GM19099 (cell line): Measurements from ENCODE around the gene IGF1R.

Source experiments
- POLR2A ChIP-seq: IDR thresholded peaks from 3 replicates; pipeline ENCODE4 v1.6.1; 2011; ENCODE audit warnings: low read depth; ENCODE audit not compliant: insufficient read length; ENCODE audit errors: extremely low read depth

The IGF1R gene

DNA sequence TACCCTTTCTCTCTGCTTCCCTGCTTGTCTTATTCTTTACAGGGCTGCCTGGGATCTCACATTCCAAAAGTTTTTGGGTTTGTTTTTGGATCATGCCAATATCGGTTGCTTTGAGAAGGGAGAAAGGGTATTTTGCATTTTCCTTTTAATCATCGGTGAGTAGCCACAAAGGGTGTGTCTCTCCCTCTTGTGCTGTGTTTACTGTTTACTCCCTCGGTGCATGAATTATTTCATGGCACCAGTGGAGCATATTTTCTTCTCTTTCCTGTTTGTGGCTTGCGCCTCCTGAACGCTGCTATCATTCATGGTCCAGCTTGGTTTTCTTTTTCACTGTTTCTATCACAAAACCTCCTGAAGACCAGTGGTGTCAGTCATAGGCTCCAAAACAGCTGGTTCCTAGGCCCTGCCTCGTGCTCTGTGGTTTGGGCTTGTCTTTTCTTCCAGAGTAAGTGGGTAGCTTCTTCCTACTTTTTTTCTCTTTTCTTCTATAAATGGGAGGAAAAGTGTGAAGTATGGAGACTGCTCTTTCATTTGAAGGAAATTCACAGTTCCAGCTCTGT, 54.9 kb downstream of the IGF1R start:
- no peak for TF ChIP-seq POLR2A

DNA sequence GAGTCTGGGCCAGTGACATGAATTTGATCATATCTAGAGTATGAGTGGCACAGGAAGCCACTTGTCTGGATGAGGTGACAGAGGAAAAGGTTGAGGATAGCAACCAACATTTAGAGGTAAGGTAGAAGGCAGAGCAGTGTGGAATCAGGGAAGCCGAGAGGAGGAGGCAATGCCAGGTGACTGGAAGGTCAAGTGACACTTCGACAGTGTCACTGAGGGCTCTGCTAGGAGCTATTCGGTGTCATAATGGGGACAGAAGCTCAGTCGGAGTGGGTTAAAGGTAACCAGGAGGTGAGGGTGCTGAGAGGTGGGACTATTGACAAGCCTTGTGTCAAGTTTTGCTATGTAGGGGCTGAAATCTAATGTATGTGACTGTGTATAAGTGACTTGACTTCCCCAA, 56.7 kb downstream of the IGF1R start:
- TF ChIP-seq POLR2A: no peak

DNA sequence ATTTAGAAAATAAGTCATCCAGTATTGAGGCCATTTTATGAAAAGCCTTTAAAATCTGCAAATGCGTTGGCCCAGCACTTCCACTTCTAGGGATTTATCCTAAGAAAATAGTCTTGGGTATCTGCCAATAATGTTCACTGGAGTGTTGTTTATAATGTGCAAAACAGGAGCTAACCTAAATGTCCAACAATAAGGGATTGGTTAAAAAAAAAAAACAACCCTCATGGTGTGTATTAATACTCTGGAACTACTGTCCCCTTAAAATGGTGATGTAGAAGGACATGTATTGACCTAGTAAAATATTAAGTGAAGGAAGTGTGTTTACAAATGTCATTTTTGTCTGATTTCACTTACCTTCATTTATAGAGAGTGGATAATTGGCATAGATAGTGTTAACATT, 58.0 kb downstream of the IGF1R start:
- no peak for TF ChIP-seq POLR2A

DNA sequence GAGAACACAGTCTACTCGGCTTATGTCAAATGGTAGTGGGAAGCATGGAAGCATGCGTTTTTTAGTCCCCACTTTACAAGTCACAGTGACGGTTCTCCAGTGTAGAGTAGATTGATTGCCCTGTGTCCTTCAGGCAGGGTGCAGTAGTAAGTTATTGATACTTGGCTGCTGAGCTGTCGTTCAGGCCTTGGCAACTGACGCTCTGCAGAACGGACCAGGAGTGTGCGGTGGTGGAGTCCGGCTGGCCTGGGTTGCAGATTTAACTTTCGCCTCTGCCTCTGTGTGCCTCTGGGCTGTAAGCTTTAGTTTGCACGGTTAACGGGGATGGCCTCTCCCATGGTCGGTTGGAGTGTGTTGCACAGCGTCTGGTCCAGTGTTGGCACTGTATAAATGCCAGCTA, 58.6 kb downstream of the IGF1R start:
- TF ChIP-seq POLR2A: no peak

DNA sequence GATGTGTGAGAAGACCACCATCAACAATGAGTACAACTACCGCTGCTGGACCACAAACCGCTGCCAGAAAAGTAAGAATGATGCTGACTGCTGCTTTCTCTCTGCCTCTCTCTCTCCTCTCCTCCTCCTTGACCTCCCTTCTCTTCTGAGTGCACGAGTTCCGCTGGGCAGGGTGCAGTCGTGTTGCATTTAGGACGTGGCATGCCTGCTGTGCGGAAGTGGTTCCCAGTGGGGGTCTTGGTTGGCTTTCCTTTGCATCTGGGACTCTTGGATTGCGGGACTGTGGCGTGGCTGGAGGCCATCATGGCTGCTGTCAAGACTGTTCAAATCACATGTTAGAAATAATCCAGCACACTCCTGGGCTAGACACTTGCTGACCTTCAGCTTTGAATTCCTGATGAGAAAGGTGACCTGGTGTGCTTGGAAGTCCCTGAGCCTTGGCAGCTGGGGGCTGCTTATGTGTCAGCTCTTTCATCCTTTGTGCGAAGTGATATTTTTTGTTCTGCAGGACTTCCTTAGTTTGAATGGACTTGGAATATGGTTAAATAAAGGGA, 59.8 kb downstream of the IGF1R start:
- no peak for TF ChIP-seq POLR2A

DNA sequence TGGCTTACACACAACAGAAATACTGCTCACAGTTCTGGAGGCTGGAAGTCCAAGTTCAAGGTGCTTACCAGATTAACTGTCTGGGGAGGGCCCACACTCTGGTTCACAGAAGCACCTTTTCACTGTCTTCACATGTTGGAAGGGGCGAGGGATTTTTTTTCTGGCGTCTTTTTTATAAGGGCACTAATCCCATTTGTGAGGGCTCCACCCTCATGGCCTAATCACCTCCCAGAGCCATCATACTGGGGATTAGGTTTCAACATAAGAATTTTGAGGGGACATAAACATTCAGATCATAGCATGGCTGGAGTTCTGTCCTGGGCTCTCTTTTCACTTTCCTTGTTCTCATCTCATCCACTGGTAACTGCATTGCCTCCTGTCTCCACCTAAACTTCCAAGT, 63.5 kb downstream of the IGF1R start:
- no peak for TF ChIP-seq POLR2A

DNA sequence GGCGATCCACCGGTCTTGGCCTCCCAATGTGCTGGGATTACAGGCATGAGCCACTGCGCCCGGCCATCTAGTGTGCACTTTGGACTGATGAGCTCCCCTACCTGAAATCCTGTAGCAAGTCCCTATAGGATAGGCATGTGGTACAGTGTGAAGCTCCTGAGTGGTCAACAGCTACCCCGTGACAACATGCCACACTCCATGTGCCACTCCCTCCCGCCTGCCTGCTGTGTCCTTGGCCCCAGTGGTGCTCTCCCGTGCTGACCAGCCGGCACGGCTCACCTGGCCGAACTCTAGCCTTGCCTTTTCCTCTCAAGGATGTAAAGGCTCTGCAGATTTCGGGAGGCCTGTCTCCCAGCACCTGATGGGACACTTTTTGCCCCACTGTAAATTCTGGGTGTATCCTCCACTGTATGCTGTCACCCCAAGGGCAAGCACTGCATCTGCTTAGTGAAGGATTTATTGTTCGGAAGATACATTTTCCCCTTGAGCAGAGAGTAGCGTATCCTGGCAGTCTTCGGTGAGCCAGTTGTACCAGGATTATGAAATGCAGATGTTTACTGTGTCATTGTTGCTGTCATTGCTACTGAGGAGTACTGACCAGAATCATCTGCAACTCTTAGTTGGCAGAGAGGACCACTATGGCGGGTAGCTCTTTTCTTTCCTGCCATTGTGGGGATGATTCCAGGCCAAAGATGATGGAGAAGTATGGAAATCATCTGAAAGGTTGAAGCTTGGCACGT, 64.7 kb downstream of the IGF1R start:
- TF ChIP-seq POLR2A: no peak

DNA sequence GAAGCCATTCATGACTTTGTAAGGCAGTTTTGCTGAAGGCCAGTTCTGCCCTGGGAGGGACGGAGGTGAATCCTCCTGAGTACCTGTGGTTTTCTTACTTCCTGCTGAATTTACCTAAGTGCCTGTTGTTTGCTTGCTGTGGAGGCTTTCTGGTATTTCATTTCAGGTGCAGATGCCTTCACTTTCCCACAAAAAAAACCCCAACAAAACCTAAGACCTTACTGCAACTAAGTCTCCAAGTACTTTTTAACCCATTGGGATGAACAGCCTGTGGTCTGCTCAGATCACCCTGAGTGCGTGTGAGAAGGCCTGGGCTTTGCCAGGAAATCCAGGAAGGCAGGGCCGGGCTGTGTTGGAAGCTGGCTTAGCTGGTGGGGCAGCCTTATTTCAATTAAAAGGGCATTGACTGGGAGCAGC, 65.3 kb downstream of the IGF1R start:
- no peak for TF ChIP-seq POLR2A

DNA sequence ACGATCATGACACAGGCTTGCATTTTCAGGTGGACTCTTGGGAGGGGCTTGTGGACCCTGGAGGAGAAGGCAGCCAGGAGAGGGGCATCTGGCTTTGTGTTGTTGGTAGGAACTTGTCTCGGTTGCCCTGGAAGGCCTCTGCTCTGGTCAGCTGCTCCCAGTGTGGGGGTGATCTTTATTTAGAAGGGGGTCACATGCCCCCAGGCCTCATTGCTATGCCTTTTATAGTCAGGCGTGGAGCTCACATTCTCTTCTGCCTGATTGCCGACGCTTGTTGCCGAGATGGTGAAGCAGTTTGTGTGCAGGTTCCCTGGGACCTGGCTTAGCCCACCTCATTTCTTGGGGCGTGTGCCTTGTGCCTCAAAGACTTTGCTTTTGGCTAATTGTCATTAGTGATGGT, 66.6 kb downstream of the IGF1R start:
- no peak for TF ChIP-seq POLR2A

DNA sequence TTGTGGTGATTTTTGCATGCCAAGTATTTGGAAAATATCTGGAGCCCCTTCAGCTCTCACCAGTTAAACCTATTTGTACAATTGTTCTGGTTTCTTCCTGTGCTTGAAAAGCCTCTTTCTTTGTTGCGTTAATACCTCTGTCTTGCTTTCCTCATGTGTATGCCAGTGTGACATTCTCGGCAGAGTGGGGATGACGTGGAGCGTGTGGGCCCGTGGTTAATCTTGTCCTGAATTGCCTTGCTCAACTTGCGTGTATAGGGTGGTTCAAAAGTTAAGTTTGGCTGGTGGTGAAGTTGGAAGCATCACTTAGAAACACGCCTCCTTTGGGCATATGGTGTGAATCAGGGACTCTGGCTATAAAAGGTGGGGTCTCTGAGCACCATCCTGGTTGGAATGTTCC, 67.1 kb downstream of the IGF1R start:
- TF ChIP-seq POLR2A: no peak

DNA sequence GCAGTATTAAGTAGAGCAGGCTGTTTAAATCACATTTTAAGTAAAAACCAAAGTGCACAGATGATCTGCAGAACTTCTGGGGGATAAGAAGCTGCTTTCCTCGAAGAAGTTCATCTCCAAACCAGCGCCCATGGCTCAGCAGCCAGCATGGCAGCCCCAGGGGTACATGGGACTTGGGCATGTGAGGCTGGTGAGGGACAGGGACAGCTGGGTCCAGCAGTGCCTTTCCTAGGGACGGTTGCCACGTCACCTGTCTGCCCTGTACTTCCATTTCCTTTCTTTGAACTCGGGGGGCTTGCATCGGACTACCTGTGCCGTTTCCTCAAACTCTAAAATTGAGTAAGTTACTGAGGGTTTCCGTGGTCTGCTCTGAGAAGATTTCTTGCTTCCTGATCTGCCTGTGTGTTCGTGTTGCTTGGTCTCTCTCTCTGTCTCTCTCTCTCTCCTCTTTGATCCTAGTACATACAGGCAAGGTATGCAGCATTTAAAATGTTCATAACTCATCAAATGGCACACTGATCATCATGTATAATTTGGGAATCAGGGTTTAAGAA, 67.6 kb downstream of the IGF1R start:
- no peak for TF ChIP-seq POLR2A

DNA sequence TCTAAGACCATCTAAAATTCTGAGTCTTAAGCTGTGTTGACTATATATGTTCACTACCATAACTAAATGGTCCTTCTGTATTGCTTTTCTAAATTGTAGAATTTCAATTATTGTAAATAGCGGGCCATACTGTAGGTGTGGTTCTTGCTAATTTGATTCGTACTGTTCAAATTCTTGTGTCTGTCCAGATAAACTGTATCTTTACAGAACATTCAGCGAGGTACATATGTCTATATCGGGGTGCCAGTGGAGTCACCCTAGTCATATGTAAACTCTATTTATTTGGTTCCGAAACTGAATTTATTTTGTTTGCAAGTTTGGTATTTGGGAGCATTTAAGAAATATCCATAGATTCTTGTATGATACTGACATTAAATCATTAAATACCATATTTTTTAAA, 69.0 kb downstream of the IGF1R start:
- no peak for TF ChIP-seq POLR2A

DNA sequence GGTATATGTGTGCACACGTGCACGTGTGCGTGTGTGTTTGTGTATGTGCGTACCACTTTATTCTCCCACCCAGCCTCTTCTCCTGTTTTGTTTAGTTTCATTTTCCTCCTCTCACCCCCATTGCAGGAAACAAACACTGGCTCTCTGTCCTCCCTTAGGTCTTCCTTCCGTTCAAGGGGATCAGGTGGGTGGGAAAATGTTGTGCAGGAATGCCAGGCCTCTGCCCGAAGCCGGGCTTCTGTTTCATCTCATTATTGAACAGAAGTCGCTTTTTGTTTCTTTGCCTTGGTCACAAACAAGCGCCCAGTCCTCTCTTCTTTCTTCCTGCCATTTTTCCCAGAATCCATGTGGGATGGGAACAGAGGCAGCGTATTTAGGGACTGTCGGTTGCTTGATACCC, 69.6 kb downstream of the IGF1R start:
- TF ChIP-seq POLR2A: no peak

DNA sequence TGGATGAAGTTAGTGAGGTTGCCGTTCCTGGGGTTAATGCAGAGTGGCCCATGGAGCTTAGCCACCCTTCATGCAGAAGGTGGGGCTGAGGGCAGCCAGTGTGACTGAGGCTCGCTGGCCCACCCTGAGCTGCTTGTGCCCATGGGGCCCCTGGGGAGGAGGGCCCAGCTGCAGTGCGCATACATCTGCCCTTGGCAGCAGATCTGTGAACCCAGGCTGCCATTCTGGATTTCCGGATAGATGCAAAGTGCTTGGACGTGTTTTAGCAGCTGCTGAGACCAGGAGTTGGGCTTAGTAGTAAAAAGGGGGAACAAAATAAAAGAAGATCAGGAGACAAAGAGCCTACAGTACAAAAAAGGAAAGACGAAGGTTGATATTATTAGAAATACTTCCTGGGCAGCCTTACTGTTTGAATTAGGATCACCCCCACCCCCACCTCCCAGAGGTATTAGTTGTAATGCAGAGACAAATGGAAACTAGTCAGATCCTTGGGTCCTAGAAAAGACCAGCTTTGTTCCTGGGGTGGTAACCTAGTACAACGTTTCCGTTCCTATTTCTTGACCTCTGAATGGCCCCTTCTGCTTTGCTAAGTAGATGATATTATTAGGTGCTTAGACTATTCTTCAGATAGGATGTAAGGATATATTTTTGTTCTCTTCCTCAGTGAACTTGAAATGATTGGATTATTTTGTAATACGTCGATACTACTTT, 70.2 kb downstream of the IGF1R start:
- TF ChIP-seq POLR2A: no peak

DNA sequence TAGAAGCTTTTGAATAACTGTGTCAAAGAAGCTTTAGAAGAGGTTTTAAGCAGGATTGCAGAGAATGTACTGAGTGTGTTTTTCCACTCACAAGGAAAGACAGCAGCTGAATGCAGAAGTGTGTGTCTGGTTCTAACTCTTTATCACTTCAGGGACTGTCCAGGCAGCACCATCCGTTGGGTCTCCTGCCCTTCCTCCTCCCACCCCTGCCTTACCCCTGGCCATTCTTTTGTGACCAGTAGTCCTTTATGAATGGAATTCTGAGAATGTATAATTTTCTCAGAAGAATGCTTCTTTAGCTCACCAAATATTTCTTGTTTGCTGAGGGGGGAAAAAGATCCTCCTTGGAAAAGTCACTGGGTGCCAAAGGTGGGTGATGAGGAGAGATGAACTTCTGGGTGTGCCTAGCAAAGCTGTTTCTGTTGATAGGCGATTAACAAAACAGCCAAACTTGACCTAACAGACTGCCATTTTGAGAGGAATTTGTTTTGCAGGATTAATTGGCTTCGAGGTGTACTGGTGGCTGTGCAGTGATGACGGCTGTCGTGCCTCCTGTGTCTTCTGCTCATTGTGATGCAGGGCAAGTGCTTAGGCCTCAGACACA, 70.9 kb downstream of the IGF1R start:
- TF ChIP-seq POLR2A: no peak
